GM19397 (cell line): ENCODE data around the gene UCN.
"Not testable (repeated sequence)": the region's sequence is repeated elsewhere in the genome, so short reads cannot be mapped to it uniquely, and the experiment has no call there.

Source experiments
- ATAC-seq: cut with Tn5 transposase; IDR thresholded peaks from one replicate; pipeline ENCODE4 v1.9.1; 2021; ENCODE audit warnings: mild to moderate bottlenecking, moderate library complexity; ENCODE audit not compliant: unreplicated experiment

UCN gene

GRCh38 chr2:27308359-27308881 lies at the start of gene UCN:
Gene UCN, minus strand, starts transcription at chr2:27308445. Its CDS starts 550 bp downstream, at chr2:27307895.
- ATAC-seq: no peak

DNA sequence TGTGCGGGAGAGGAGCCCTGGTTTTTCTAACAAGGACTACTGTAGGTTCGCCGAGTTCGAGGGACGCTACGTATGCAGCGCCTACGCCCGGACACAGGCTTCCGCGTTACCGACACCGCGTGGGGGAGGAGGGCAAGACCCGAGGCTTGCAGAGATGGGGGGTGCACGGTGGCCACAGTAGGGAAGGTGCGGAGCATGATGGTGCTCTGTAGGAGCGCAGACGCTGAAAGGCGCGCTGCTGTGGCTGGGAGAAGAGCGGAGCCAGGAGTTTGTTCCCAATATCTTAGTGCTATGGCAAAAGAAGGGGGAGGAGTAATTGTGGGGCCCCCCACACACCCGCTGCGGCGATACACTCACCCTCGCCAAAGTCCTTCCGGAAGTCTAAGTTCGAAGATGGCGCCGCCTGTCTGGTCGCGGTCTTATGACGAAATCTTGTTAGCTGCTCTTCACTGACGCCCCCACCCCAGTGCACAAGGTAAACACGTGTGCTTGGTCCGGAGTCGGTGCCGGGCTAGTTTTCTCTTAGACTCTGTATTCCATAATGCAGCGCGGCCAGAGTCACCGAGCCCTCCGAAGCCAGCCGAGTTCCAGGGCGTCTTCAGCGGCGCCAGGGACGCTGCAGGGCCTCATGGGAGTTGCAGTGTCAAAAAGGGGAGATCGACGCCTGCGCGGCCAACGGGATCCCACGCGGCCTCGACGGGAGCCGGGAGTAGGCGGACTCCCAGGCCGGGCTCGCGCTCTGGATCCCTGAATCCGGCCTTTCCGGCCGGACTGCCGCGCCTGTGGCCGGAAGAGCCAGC lies 48.3 kb upstream of the UCN start, which contains the start of gene GTF3C2:
Gene GTF3C2 (minus strand): TSS at position 383 of the 800 bp plus-strand sequence. CDS start 13,210 bp downstream, outside the sequence.
- peak; percentile 80 for ATAC-seq

DNA sequence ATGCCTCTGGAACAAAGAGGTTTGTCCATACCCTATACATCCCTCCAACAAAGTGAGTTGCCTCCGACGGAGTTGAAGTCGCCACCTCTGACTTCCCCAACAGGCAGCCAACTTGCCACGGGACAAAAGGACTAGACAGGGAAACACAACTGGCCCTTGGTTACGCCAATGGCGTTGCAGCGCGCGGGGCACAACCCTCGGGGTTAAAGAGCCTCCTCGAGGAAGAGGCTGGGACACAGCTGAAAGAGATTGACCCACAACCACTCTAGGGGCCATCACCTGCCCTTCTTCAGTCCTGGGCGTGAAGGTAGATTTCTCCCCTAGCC lies 47.8 kb upstream of the UCN start:
- peak; percentile 29 for ATAC-seq

DNA sequence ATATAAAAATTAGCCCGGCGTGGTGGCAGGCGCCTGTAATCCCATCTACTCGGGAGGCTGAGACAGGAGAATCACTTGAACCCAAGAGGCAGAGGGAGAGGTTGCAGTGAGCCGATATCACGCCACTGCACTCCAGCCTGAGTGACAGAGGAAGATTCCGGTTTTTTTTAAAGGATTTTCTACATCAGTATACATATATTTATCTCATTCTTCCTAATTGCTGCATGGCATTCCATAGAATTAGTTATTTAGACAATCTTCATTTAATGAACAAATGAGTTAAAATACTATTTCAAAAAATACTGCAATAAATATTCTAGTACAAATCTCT lies 46.3 kb upstream of the UCN start:
- no peak for ATAC-seq

GRCh38 chr2:27353762-27354596 lies 45.7 kb upstream of the UCN start:
- no peak for ATAC-seq

GRCh38 chr2:27353386-27353761 lies 45.1 kb upstream of the UCN start:
- not testable (repeated sequence) for ATAC-seq

DNA sequence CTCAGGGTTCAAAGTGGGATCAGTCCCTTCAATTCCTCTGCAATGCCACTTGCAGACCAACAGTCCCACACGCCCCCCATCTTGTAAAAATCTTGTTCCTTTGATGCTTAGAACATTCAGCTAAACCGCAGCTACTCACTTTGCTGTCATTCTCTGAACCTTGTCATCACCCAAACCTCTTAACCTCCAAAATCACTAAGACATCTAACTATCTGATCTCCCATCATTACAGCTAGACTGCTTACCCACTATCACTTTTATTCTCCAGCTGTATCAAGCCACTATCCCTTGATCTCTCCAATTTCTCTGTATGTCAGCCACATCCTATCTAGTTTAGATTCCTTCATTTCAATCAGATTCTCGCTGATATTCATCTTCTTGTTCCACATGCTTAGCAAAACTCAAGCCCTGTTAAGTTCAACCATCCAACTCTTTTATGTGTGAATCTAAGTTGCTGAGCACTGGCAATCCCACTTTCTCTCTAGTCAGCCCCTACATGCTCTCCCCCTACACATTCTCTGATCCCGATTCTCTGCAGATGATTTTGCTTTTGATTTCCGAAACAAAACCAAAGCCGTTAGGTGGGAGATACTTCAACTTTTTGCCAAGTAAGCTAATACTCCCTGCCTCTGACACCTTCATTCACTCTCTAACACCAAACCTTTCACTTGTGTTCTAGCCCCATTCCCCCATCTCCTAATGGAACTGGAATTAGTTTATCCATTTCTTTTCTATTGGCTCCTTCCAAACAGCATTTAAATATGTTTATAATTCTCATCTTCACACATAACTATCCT lies 43.8 kb upstream of the UCN start:
- ATAC-seq: no peak

DNA sequence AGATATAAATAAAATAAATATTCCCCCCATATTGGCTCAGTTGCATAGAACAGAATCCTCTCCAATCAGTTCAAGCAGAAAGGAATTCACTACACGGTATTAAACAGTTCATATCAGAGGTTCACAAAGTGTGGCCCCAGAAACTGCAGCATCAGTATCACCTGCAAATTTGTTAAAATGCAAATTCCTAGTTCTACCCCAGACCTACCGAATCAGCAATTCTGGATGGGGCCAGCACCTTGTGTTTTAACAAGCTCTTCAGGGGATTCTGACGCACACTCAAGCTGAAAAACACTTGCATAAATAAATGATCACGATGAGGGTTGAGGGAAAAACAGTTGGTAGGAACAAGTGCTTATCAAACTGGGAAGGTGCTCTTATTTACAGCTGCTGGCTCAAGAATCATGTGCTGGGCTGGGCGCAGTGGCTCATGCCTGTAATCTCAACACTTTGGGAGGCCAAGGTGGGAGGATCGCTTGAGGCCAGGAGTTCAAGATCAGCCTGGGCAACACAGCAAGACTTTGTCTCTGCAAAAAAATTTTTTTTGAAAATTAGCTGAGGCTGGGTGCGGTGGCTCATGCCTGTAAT lies 42.0 kb upstream of the UCN start:
- no peak for ATAC-seq

DNA sequence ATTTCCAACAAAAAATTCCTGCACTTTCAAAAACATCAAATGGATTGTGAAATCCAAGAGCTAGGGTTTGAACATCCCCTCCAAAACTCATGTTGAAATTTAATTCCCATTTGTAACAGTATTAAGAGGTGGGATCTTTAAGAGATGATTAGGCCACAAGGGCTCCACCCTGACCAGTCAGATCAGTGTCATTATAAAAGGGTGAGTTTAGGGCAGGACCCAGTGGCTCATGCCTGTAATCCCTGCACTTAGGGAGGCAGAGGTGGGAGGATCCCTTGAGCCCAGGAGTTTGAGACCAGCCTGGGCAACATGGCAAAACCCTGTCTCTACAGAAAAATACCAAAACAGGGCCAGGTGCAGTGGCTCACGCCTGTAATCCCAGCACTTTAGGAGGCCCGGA lies 39.4 kb upstream of the UCN start:
- no peak for ATAC-seq

DNA sequence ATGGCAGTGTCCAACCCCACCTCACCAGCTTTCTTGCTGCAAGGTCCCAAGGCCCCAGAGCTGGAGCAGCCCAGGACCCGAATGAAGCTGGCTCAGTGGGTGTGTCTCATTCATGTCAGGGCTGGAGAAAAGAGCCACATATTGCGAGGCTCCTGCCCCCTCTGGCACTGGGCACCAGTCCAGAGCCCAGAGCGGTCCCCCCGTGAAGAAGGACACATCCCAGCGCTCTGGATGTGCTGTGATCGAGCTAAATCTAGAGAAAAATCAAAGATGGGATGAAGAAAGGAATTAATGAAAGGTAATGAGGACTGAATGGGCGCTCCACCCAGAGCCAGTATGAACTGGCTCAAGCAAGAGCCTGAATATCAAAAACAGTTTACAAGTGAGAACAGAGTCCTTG lies 27.9 kb upstream of the UCN start:
- no peak for ATAC-seq

DNA sequence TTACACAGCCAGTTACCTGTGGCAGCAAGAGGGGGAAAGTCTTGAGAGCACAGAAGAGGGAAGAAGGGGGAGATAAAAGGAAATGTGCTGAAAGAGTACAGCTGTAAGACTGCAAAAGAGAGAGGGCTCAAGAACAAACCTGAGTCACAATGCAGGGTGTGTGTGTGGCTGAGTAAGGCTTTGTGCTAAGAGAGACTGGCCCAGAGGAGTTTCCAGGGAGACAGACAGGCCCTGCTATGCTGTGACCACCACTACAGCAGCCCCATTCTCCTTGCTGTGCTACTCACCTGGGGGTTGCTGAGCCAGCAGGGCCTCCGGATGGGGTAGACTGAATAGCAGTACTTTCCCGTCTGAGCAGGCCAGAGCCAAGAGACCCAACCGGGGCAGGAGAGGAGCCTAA lies 27.1 kb upstream of the UCN start:
- ATAC-seq: no peak

- no peak for ATAC-seq
Observed at GRCh38 chr2:27324720-27325119, 16.5 kb upstream of the UCN start.

GRCh38 chr2:27323596-27324285 lies 15.5 kb upstream of the UCN start:
- ATAC-seq: no peak

- ATAC-seq: peak; percentile 82
Observed at GRCh38 chr2:27322766-27323595, 14.7 kb upstream of the UCN start, which contains the start of gene MPV17. Gene MPV17, minus strand, starts transcription at chr2:27323097. Its CDS starts 580 bp downstream, at chr2:27322517.

DNA sequence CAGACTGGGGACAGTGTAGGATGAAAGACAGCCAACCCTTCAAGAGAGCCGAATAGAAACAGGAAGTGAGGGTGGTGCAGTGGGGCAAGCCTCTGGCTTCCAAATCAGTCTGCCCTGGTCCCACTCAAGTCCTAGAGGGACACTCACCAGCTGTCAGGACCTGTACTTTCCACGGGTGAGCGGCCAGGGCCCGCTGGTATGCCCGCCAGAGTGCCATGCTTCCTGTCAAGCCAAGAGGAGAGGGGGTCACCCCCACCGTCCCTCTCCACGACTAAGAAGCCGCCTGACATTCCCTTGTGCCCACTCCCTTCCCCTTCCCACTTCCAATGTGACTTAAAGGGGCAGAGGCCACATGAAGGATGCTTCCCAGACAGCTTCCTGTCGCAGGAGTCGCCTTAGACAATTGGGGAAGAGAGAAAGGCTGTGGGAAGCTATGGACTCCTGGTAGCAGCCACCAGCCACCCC lies 14.1 kb upstream of the UCN start:
- ATAC-seq: peak; percentile 24

- ATAC-seq: no peak
Observed at GRCh38 chr2:27320958-27321543, 12.8 kb upstream of the UCN start.

GRCh38 chr2:27319839-27320238 lies 11.6 kb upstream of the UCN start:
- not testable (repeated sequence) for ATAC-seq

DNA sequence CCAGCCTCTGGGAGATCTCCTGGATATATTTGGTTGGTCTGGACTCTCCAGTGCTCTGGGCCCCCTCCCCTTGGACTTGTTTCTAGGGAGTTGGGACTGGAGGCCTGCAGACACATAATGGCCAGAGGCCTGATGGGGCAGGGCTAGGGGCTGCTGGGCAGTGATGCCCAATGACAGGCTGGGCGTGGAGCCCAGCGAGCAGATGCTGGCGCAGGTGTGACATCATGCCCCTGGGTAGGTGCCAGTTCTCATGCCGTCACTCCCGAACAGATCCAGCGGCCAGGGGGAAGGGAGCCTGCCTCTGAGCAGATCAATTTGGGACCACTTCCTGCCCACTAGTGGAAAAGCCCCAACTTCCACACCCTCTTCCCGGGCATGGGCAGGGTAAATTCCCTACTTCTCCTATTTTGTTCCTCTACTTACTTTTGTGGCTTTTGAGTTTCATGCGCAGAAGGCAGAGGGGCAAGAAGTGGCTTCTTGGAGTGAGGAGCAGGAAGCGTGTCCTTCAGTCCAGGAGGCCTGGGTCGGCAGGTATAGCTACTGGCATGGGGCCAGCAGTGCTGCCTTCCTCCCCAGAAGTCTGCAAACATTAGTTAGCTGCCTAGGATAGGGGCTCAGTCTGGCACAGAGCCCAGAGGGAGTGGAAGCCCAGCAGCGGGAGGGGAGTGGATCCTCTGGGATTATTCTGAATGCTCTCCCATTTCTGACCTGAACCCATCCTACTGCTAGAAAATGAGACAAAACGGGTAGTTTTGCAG lies 8.6 kb upstream of the UCN start:
- no peak for ATAC-seq
